HG02981 (cell line): ENCODE data around the gene DYNLT5.

Experiments
- ATAC-seq: cut with Tn5 transposase; IDR thresholded peaks from one replicate; pipeline ENCODE4 v1.9.1; 2021; ENCODE audit warnings: mild to moderate bottlenecking, moderate library complexity; ENCODE audit not compliant: unreplicated experiment

DYNLT5 gene

GRCh38 chr1:66747501-66747900, 4.8 kb upstream of the DYNLT5 start:
- ATAC-seq, result no peak

GRCh38 chr1:66750577-66750976, 1.7 kb upstream of the DYNLT5 start:
- ATAC-seq, result no peak

- ATAC-seq, result no peak
These were observed 1.1 kb upstream of the DYNLT5 start for GRCh38 chr1:66751160-66751559.

GRCh38 chr1:66752671-66753371, 562 bp downstream of the DYNLT5 start:
- ATAC-seq, result no peak

GRCh38 chr1:66757722-66758240, 5.5 kb downstream of the DYNLT5 start:
- ATAC-seq, result no peak

GRCh38 chr1:66758241-66758755, 6.0 kb downstream of the DYNLT5 start:
- peak; percentile 98 for ATAC-seq

- ATAC-seq, result no peak
These were observed 8.2 kb downstream of the DYNLT5 start for GRCh38 chr1:66760506-66760905.

GRCh38 chr1:66761221-66761620, 9.0 kb downstream of the DYNLT5 start:
- no peak for ATAC-seq

- peak; percentile 84 for ATAC-seq
These were observed 12.8 kb downstream of the DYNLT5 start for GRCh38 chr1:66764994-66765578.

GRCh38 chr1:66767626-66768025, 15.4 kb downstream of the DYNLT5 start:
- no peak for ATAC-seq

GRCh38 chr1:66768965-66769364, 16.7 kb downstream of the DYNLT5 start:
- no peak for ATAC-seq

GRCh38 chr1:66769512-66770229, 17.4 kb downstream of the DYNLT5 start:
- ATAC-seq, result no peak

- ATAC-seq, result no peak
These were observed 18.0 kb downstream of the DYNLT5 start for GRCh38 chr1:66770240-66770639.

- no peak for ATAC-seq
These were observed 18.4 kb downstream of the DYNLT5 start for GRCh38 chr1:66770694-66771093.

- no peak for ATAC-seq
These were observed 21.0 kb downstream of the DYNLT5 start for GRCh38 chr1:66773227-66773626.

- ATAC-seq, result no peak
These were observed 22.2 kb downstream of the DYNLT5 start for GRCh38 chr1:66774438-66774837.

- ATAC-seq, result no peak
These were observed 23.4 kb downstream of the DYNLT5 start for GRCh38 chr1:66775646-66776045.

GRCh38 chr1:66777831-66778230, 25.6 kb downstream of the DYNLT5 start:
- ATAC-seq, result no peak

- no peak for ATAC-seq
These were observed 26.0 kb downstream of the DYNLT5 start for GRCh38 chr1:66778266-66778665.

GRCh38 chr1:66778969-66779368, 26.7 kb downstream of the DYNLT5 start:
- no peak for ATAC-seq

- ATAC-seq, result no peak
These were observed 27.3 kb downstream of the DYNLT5 start for GRCh38 chr1:66779475-66780078.
